Endodermal cell (in vitro differentiated cells): ENCODE measurements around the gene MOCOS. TPM values are rescaled to one million over a fixed set of nuclear protein-coding genes. Genes with fewer than 3 reads are reported as not detected.
"Not testable (repeated sequence)": the region's sequence is repeated elsewhere in the genome, so short reads cannot be mapped to it uniquely, and the experiment has no call there.

Experiments
- DNase-seq: peaks from one replicate; pipeline ENCODE4 v3.0.0-alpha.2; 2017
- H3K27ac ChIP-seq: 2 replicates; pipeline ENCODE4 v1.5.1; 2013; ENCODE audit warnings: mild to moderate bottlenecking, low read depth, low read length, moderate library complexity
- H3K27me3 ChIP-seq: 2 replicates; pipeline ENCODE4 v1.6.1; 2013; ENCODE audit warnings: mild to moderate bottlenecking, low read length, moderate library complexity; ENCODE audit not compliant: insufficient read depth, control insufficient read depth, poor library complexity, severe bottlenecking
- H3K36me3 ChIP-seq: 2 replicates; pipeline ENCODE4 v1.7.0; 2013; ENCODE audit warnings: mild to moderate bottlenecking, low read length, moderate library complexity; ENCODE audit not compliant: control insufficient read depth, insufficient read depth
- H3K4me1 ChIP-seq: one replicate; pipeline ENCODE4 v1.7.0; 2013; ENCODE audit warnings: low read length; ENCODE audit not compliant: control insufficient read depth, insufficient read depth
- H3K4me3 ChIP-seq: 2 replicates; pipeline ENCODE4 v1.5.1; 2013; ENCODE audit warnings: mild to moderate bottlenecking, low read length, moderate library complexity
- H3K9ac ChIP-seq: 2 replicates; pipeline ENCODE4 v1.6.1; 2013; ENCODE audit warnings: mild to moderate bottlenecking, low read length, moderate library complexity; ENCODE audit not compliant: poor library complexity, severe bottlenecking; ENCODE audit errors: extremely low read depth
- H3K9me3 ChIP-seq: 2 replicates; pipeline ENCODE4 v1.6.1; 2013; ENCODE audit warnings: mild to moderate bottlenecking, low read length, moderate library complexity; ENCODE audit not compliant: control insufficient read depth
- H3K27ac Mint-ChIP-seq: 2 replicates; pipeline ENCODE4 v1.8.0; 2020; ENCODE audit warnings: mixed read lengths
- H3K27me3 Mint-ChIP-seq: 2 replicates; pipeline ENCODE4 v1.8.0; 2021; ENCODE audit warnings: mild to moderate bottlenecking, mixed read lengths; ENCODE audit not compliant: insufficient read depth
- H3K36me3 Mint-ChIP-seq: 2 replicates; pipeline ENCODE4 v1.8.0; 2020; ENCODE audit warnings: low read depth, mixed read lengths
- H3K4me1 Mint-ChIP-seq: 2 replicates; pipeline ENCODE4 v1.8.0; 2020; ENCODE audit warnings: mixed read lengths
- H3K4me3 Mint-ChIP-seq: 2 replicates; pipeline ENCODE4 v1.8.0; 2020; ENCODE audit warnings: mild to moderate bottlenecking, moderate library complexity, mixed read lengths
- H3K9me3 Mint-ChIP-seq: 2 replicates; pipeline ENCODE4 v1.8.0; 2020; ENCODE audit warnings: mild to moderate bottlenecking, mixed read lengths
- WGBS, 2 experiments: methylation state at CpG; one replicate each; pipeline versions ENCODE4 v1.1.5 to v1.1.7; 2013; ENCODE audit warnings: missing lambda C conversion rate in 2 of 2, mixed read lengths in 1 of 2; ENCODE audit not compliant: insufficient coverage in 1 of 2, insufficient read length in 1 of 2; 5-methylcytosine and 5-hydroxymethylcytosine counted together
- total RNA-seq, 2 donors: library from RNA; stranded (reverse); fragmentation: NEBNext Ultra II Directional in 1 of 2; extraction: Animal tissue kit (Norgen Biotek cat#: 25700) in 1 of 2; gene quantifications; 2 replicates in 1 of 2; 3 replicates in 1 of 2; pipeline ENCODE4 v1.2.1, GENCODE V29; 2021
- TF ChIP-seq, protein P1 (sequence below): fragments of 200-600 bp; sonication (generic); conservative IDR thresholded peaks from 2 replicates; pipeline ENCODE4 v1.5.0; 2021; ENCODE audit warnings: antibody characterized with exemption, mild to moderate bottlenecking

MOCOS gene
- total RNA-seq, 2 donors from 2014 or later: 0.51 to 1.4 TPM

DNA sequence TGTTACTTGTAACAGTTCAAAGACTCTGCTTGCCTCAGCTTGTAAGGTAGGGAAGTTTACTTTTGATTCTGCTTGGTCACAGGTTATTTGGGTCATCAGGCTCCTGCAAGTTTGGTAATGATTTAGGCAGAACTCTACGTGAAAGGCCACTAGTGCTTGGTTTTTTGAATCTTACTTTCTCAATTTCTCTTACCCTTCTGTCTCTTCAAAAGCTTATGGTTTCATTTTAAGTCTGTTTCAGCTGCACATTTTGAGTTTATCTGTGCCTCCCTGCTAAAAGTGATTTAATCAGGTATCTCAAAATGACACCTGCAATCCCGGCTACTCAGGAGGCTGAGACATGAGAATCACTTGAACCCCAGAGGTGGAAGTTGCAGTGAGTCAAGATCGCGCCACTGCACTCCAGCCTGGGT is 26.3 kb upstream of the MOCOS start:
- Histone ChIP-seq H3K27me3 (no peaks in the 10 kb centered on the region), H3K4me1 (no peaks in the 10 kb centered on the region), H3K4me3 (no peak overlapping the region), H3K9ac (no peak overlapping the region), H3K27ac (no peak overlapping the region), H3K36me3 (peaks cover 95% of the 10 kb centered on the region), H3K9me3 (no peaks in the 10 kb centered on the region)
- H3K36me3 Mint-ChIP-seq: peaks cover 78% of the 10 kb centered on the region
- H3K4me3 Mint-ChIP-seq: no peak overlapping the region
- TF ChIP-seq, protein P1, sequence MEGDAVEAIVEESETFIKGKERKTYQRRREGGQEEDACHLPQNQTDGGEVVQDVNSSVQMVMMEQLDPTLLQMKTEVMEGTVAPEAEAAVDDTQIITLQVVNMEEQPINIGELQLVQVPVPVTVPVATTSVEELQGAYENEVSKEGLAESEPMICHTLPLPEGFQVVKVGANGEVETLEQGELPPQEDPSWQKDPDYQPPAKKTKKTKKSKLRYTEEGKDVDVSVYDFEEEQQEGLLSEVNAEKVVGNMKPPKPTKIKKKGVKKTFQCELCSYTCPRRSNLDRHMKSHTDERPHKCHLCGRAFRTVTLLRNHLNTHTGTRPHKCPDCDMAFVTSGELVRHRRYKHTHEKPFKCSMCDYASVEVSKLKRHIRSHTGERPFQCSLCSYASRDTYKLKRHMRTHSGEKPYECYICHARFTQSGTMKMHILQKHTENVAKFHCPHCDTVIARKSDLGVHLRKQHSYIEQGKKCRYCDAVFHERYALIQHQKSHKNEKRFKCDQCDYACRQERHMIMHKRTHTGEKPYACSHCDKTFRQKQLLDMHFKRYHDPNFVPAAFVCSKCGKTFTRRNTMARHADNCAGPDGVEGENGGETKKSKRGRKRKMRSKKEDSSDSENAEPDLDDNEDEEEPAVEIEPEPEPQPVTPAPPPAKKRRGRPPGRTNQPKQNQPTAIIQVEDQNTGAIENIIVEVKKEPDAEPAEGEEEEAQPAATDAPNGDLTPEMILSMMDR: no peak
- WGBS, 2 experiments: 87 to 96% methylated on average over 4 of the region's 4 CpGs
- no peaks in the 10 kb centered on the region for H3K9me3 Mint-ChIP-seq
- H3K27me3 Mint-ChIP-seq: no peaks in the 10 kb centered on the region
- no peak overlapping the region for H3K27ac Mint-ChIP-seq
- no peaks in the 10 kb centered on the region for H3K4me1 Mint-ChIP-seq
- DNase-seq: no peak

GRCh38 chr18:36162981-36163380 is 24.3 kb upstream of the MOCOS start:
- H3K9me3 ChIP-seq: peaks cover 8% of the 10 kb centered on the region
- Mint-ChIP-seq H3K27ac (no peak overlapping the region), H3K36me3 (peaks cover 80% of the 10 kb centered on the region), H3K4me3 (no peak overlapping the region), H3K27me3 (no peaks in the 10 kb centered on the region), H3K4me1 (no peaks in the 10 kb centered on the region), H3K9me3 (no peaks in the 10 kb centered on the region)
- H3K4me1 ChIP-seq: no peaks in the 10 kb centered on the region
- H3K27ac ChIP-seq: no peak overlapping the region
- H3K36me3 ChIP-seq: peaks cover 91% of the 10 kb centered on the region
- no CpG with 5 or more reads among the region's 1 CpG for WGBS, 2 experiments
- H3K9ac ChIP-seq: no peak overlapping the region
- no peak overlapping the region for H3K4me3 ChIP-seq
- H3K27me3 ChIP-seq: no peaks in the 10 kb centered on the region
- no peak for DNase-seq
- TF ChIP-seq, protein P1: no peak

DNA sequence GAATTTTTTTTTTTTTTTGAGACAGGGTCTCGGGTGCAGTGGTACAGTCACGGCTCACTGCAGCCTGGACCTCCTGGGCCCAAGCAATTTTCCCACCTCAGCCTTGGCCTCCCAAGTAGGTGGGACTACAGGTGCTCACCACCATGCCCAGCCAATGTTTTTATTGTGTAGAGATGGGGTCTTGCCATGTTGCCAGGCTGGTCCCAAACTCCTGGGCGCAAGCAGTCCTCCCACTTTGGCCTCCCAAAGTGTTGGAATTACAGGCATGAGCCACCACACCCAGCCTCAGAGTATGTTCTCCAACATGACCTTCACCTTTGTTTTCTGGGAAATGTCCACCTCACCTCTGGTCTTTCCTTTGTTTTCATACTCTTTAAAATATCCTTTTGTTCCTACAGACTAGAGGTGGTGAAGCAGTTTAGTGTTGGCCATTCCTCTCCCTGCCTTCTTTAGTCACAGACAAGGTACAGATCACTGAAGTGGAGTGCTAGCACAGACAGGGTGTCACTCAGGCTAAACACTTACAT is 19.5 kb upstream of the MOCOS start:
- 99% methylated on average over 3 of the region's 3 CpGs; no CpG with 5 or more reads in 1 of the 2 experiments for WGBS, 2 experiments
- no peak for DNase-seq
- Histone ChIP-seq H3K4me3 (no peak overlapping the region), H3K9me3 (peaks cover 8% of the 10 kb centered on the region), H3K9ac (no peak overlapping the region), H3K36me3 (peaks cover 83% of the 10 kb centered on the region), H3K27me3 (no peaks in the 10 kb centered on the region), H3K4me1 (no peaks in the 10 kb centered on the region), H3K27ac (no peak overlapping the region)
- no peak overlapping the region for H3K4me3 Mint-ChIP-seq
- peaks cover 75% of the 10 kb centered on the region for H3K36me3 Mint-ChIP-seq
- no peak overlapping the region for H3K27ac Mint-ChIP-seq
- TF ChIP-seq, protein P1: no peak
- no peaks in the 10 kb centered on the region for H3K4me1 Mint-ChIP-seq
- H3K27me3 Mint-ChIP-seq: no peaks in the 10 kb centered on the region
- no peaks in the 10 kb centered on the region for H3K9me3 Mint-ChIP-seq

GRCh38 chr18:36168296-36168695 is 19.0 kb upstream of the MOCOS start:
- H3K27ac Mint-ChIP-seq, DNase-seq, H3K27ac ChIP-seq, H3K4me3 ChIP-seq, H3K27me3 ChIP-seq, H3K4me1 Mint-ChIP-seq, H3K9me3 ChIP-seq, H3K9me3 Mint-ChIP-seq, H3K9ac ChIP-seq, H3K4me3 Mint-ChIP-seq, H3K4me1 ChIP-seq, H3K27me3 Mint-ChIP-seq: not testable (repeated sequence)
- WGBS, 2 experiments: 89 to 100% methylated on average over 1 to 3 of the region's 3 CpGs
- peaks cover 73% of the 10 kb centered on the region for H3K36me3 Mint-ChIP-seq
- peaks cover 83% of the 10 kb centered on the region for H3K36me3 ChIP-seq
